ENCODE data around the gene GDPD3. TPM values are rescaled to one million over a fixed set of nuclear protein-coding genes. Genes with fewer than 3 reads are reported as not detected.

Gene GDPD3
- total and polyA plus RNA-seq, 2 of the 13 experiments (the other 11 are each of a cell fraction or from before 2014, with no cell fraction given) = 18.7 to 20.6 TPM

GRCh38 chr16:30113031-30113710 lies at the start of gene GDPD3 (continued):
- TF ChIP-seq ZNF350 (CRISPR knock-in tag; IDR thresholded peaks at IDR 0.05; ENCODE audit: borderline replicate concordance, low read depth) = no peak; the same call in 1 of the 2 replicates
- TF ChIP-seq MEIS2 (CRISPR knock-in tag; IDR thresholded peaks at IDR 0.05) = no peak
- 0 out of 2 replicates have a peak, but pooled peaks have one; percentile 13 for TF ChIP-seq KMT2A (CRISPR knock-in tag; IDR thresholded peaks at IDR 0.05)
- no peak for TF ChIP-seq MTA1 (CRISPR knock-in tag; IDR thresholded peaks at IDR 0.05; ENCODE audit: borderline replicate concordance)
- no peak for TF ChIP-seq RNF219 (CRISPR knock-in tag; IDR thresholded peaks at IDR 0.05)
- no peak for TF ChIP-seq MAFG (CRISPR knock-in tag; IDR thresholded peaks at IDR 0.05)
- TF ChIP-seq GTF2F1 (IDR thresholded peaks at IDR 0.05; ENCODE audit: low read length) = no peak
- TF ChIP-seq ZNF317 (CRISPR knock-in tag; IDR thresholded peaks at IDR 0.05) = no peak
- peak; percentile 92 for TF ChIP-seq ZBTB38 (CRISPR knock-in tag; IDR thresholded peaks at IDR 0.05)
- TF ChIP-seq ZNF282 (IDR thresholded peaks at IDR 0.05; ENCODE audit: partially characterized antibody) = no peak
- TF ChIP-seq ZBTB14 (CRISPR knock-in tag; IDR thresholded peaks at IDR 0.05) = no peak
- no peak for TF ChIP-seq RFXAP (CRISPR knock-in tag; IDR thresholded peaks at IDR 0.05; ENCODE audit: borderline replicate concordance)
- TF ChIP-seq HNRNPH1 (optimal IDR thresholded peaks at IDR 0.05; ENCODE audit: low read depth, low read length) = peak; percentile 2
- TF ChIP-seq BRF2 (CRISPR knock-in tag; IDR thresholded peaks at IDR 0.05) = no peak
- peak; percentile 70; the same call in 1 of the 2 replicates for TF ChIP-seq GZF1 (CRISPR knock-in tag; IDR thresholded peaks at IDR 0.05)
- TF ChIP-seq MEF2D (CRISPR knock-in tag; IDR thresholded peaks at IDR 0.05) = no peak; the same call in 1 of the 2 replicates
- no peak for TF ChIP-seq ZNF572 (CRISPR knock-in tag; IDR thresholded peaks at IDR 0.05)
- TF ChIP-seq ATF3 (CRISPR knock-in tag; IDR thresholded peaks at IDR 0.05) = no peak
- no peak for TF ChIP-seq ETV5 (CRISPR knock-in tag; IDR thresholded peaks at IDR 0.05; ENCODE audit: borderline replicate concordance)
- TF ChIP-seq TFAP4 (IDR thresholded peaks at IDR 0.05; ENCODE audit: borderline replicate concordance, low read depth) = no peak
- no peak for TF ChIP-seq DNMT1 (CRISPR knock-in tag; IDR thresholded peaks at IDR 0.05)
- 0 out of 2 replicates have a peak, but pooled peaks have one; percentile 4 for TF ChIP-seq ZNF629 (CRISPR knock-in tag; conservative IDR thresholded peaks at IDR 0.05)
- 0 out of 2 replicates have a peak, but pooled peaks have one; percentile 13 for TF ChIP-seq GFI1 (CRISPR knock-in tag; IDR thresholded peaks at IDR 0.05; ENCODE audit: borderline replicate concordance)
- peak; percentile 46; the same call in 1 of the 2 replicates for TF ChIP-seq BATF2 (CRISPR knock-in tag; IDR thresholded peaks at IDR 0.05)

Data from HepG2 (cell line).